Fibroblast of skin of left biceps (primary cell): ENCODE results near the gene CHRNB2.
"Not testable (repeated sequence)": the region's sequence is repeated elsewhere in the genome, so short reads cannot be mapped to it uniquely, and the experiment has no call there.

Source experiments
- DNase-seq, 2 experiments: peaks; one replicate each; pipeline ENCODE4 v3.0.0-alpha.2; 2013; ENCODE audit warnings: low read depth in 2 of 2

The CHRNB2 gene, protein sequence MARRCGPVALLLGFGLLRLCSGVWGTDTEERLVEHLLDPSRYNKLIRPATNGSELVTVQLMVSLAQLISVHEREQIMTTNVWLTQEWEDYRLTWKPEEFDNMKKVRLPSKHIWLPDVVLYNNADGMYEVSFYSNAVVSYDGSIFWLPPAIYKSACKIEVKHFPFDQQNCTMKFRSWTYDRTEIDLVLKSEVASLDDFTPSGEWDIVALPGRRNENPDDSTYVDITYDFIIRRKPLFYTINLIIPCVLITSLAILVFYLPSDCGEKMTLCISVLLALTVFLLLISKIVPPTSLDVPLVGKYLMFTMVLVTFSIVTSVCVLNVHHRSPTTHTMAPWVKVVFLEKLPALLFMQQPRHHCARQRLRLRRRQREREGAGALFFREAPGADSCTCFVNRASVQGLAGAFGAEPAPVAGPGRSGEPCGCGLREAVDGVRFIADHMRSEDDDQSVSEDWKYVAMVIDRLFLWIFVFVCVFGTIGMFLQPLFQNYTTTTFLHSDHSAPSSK

DNA sequence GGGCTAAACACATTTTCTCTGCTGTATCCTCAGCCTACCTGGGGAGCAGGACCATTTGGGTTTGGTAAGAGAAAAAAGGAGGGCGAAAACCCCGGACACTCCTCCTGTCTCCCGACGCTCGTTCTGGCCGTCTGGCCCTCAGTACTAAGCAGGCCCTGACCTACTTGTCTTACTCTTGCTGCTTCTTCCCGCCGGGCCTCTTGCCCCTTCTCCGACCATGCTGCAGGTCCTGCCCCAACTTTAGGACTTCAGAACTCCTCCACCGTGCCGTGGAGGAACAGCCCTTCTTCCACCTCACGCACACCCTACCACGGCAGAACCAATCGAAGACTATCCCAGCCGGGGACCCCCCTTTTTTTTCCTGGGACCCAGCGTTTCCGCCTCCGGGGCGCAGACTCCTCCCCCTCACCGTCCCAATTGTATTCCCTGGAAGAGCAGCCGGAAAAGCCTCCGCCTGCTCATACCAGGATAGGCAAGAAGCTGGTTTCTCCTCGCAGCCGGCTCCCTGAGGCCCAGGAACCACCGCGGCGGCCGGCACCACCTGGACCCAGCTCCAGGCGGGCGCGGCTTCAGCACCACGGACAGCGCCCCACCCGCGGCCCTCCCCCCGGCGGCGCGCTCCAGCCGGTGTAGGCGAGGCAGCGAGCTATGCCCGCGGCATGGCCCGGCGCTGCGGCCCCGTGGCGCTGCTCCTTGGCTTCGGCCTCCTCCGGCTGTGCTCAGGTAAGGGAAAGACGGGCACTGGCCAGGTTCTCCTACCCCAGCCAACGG, at the start of gene CHRNB2:
TSS of gene CHRNB2 (plus strand) at position 393 of the 771 bp plus-strand sequence. CDS start at position 660, 267 bp downstream.
- no peak for DNase-seq

DNA sequence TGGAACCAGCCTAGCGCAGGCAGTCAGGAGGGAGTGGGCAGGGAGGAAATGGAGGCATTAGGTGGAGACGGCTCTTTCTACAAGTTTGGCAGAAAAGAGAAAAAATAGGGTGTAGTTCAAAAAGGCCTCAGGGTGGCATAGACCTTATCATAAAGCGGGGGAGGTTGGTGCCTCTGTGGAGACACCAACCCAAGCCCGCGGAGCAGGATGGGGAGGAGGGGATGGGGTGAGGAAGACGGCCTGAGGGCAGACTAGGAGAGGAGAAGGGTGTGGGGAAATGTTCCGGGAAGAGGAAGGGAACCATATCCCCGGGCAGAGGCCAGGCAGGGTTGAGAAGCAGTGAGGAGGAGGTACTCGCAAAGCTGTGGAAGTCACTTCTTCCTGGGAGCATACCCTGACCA, 48.0 kb upstream of the CHRNB2 start:
- no peak for DNase-seq

DNA sequence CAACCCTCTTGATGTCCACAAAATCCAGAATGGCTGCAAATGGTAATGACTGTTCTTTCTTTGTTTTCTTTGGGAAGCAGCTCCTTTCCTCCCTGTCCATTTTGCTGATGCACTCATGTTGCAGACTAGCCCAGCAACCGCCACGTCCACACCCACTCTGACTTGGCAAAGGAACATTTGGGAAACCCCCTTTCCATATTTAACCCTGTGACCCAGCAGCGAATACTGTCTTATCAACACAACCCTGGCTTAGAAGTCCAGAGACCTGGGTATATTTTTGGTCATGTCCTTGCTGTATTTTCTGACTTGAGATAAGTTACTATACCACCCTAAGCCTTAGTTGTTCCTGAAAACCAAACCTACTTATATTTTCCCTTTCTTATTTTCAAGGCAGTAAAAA, 47.2 kb upstream of the CHRNB2 start:
- DNase-seq = no peak

DNA sequence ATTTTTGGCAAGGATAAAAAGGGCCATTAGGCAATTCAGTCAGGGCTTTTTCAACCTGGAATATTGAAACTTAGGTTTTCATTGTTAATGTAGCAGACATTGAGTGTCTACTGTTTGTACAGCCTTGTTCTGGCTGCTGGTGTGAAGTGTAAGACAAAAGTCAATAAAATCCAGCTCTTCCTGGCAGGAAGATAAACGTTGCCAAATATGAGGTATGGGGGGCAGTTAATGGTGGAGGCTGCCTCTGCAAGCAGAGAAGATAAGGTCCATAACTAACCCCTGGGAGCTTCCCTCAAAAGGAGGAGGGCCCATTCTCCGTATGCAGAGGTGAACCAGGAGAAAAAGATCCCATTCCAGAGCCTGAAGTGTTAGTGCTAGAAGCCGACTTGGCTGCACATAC, 45.9 kb upstream of the CHRNB2 start:
- no peak for DNase-seq

DNA sequence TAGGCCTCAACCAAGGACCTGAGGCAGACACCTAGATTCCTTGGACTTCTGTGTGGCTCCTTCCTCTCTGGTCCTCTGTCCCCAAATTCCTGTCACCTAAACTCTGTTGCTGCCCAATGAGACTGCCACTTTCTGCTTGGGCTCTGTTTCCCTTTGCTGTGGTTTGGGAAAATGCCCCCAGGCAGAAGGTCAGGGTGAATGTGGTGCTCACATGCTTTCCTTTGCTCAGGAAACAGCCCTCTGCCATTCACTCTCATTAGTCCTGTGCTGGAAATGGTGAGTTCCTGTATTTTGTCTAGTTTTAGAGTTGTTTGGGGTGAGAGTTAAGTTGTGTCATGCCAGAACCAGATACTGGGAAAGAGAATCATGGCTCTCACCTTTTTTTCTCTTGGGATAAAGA, 42.7 kb upstream of the CHRNB2 start:
- DNase-seq = no peak

DNA sequence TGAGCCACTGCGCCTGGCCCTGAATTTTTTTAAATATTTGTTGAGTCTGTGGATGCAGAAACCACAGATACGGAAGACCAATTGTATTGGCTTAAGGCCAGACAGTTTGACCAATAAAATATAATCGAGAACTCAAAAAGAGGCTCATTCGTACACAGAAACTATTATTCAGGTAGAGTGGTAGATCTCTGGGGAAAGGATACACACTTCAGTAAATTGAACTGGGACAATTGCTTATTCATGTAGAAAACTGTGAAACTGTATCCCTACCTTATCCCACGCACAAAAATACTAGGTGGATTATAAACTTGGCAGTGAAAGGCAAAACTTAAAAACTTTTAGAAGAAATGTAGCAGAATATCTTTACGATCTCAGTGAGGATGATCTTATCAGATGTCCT, 40.4 kb upstream of the CHRNB2 start:
- DNase-seq = no peak

DNA sequence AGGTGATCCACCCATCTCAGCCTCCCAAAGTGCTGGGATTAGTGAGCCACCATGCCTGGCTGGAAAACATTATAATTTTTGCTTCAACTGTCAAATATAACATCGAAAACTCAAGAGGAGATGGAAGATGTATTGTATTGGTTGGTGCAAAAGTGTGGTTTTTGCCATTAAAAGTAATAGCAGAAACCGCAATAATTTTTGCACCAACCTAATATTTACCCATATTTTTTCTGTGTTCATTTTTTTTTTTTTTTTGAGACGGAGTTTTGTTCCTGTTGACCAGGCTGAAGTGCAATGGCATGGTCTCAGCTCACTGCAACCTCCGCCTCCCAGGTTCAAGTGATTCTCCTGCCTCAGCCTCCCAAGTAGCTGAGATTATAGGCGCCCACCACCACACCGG, 38.3 kb upstream of the CHRNB2 start:
- DNase-seq = no peak

DNA sequence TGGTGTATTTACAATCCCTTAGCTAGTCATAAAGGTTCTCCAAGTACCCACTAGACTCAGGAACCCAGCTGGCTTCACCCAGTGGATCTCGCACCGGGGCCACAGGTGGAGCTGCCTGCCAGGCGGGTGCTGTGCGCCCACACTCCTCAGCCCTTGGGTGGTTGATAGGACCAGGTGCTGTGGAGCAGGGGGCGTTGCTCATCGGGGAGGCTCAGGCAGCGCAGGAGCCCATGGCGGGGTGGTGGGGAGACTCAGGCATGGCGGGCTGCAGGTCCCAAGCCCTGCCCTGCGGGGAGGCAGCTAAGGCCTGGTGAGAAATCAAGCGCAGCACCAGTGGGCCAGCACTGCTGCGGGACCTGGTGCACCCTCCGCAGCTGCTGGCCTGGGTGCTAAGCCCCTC, 35.6 kb upstream of the CHRNB2 start:
- DNase-seq = not testable (repeated sequence)

DNA sequence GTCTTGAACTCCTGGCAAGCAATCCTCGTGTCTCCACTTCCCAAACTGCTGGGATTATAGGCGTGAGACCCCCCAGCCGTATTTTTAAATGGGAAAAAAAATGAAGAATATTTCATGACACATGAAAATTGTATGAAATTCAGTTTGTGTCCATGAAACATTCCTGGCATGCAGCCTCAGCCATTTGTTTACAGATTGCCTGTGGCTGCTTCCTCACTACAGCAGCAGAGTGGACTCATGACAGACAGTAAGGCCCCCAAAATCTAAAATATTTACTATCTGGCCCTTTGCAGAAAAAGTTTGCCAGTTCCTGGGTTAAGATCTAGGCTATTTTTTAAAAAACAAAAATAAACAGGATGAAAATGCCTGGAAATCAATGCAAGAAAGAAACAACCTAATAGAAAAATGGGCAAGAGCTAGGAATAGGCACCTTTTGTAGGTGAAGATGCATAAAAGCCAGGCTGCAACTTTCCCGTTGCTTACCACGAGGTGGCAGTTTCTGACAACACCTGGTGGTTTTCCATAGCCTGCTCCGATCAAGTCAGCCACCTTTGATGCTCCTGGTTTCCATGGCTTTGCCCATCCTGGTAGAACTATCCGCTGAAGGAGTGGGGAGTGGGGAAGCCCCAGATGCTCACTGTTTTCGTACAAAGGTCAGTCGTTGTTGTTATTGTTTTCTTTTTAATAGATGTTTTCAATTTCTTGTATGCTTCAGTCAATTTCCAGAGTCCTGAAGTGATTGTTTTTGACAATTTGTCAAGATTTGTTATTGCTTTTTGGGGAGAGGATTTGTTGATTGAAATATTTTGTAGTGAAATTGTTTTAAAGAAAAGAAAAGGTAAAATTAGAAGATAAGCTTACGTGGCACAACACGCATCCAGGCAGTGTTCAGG, 33.4 kb upstream of the CHRNB2 start:
- DNase-seq = no peak

DNA sequence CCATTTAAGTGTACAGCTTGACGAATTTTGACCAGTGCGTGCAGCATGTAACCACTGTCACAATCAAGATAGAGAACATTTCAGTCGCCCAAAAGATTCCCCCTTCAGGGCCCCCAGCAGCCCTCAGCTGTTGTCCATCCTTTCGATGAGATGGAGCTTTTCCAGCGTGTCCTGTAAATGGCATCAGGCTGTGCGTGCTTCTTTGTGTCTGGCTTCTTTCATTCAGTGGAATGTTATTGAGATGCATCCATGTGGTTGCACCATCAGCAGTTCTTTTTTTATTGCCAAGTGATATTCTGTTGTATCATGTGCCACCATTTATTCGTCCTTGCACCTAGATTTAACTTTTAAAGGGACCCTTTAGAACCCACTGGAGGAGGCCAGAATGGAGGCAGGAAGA, 31.0 kb upstream of the CHRNB2 start:
- no peak for DNase-seq

DNA sequence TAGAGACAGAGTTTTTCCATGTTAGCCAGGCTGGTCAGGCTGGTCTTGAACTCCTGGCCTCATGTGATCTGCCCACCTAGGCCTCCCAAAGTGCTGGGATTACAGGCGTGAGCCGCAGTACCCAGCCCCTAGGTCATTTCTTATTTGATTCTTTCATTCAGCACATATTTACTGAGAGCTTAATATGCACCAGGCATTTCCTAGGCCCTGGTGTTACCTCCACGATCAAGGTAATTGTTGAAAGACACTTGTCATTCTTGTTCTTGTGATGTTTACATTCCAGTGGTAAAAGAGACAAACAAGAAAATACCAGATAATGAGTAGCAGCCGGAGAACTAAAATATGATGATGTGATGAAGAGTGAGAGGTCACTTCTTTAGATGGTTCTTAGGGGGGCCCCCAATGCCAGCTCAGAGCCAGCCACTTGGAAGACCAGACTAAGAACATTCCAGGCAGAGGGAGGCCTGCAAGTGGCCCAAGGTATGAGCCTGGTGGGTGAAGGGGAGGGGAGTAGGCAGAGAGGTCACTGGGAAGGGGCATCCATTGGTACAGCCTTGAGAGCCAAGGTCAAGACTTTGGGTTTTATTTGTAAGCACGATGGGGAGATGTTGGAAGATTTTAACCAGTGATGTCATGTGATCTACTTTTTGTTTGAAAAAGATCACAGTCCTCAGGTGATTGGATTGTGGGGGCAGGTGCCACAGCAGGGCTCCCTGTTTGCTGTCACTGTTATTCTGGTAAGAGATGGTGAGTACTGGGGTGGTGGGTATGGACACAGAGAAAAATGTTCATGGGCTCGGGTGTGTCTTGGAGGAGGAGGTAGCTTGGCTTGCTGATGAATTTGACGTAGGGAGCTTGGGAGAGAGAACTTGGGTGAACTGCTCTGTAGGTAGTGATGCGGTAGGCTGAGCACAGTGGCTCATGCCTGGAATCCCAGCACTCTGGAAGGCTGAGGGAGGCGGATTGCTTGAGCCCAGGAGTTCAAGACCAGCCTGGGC, 27.8 kb upstream of the CHRNB2 start:
- DNase-seq = no peak

DNA sequence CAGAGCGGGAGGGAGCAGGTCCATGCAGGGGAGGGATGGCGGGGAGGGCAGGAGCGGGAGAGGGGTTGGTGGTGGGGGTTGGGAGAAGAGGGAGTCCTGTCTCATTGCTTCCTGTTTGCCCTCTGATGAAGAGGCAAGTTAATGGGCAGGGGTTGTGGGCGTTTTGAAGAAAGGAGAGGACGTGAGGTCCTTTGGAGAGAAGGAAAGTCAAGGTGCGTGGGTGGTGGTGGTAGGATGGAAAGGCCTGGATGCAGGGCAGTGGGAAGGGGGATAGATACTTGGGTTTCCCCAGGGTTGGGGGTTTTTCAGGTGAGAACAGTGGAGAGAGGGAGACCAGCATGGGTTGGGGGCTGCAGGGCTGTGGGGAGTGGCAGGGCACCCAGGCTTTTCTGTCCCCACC, 26.3 kb upstream of the CHRNB2 start:
- no peak for DNase-seq

DNA sequence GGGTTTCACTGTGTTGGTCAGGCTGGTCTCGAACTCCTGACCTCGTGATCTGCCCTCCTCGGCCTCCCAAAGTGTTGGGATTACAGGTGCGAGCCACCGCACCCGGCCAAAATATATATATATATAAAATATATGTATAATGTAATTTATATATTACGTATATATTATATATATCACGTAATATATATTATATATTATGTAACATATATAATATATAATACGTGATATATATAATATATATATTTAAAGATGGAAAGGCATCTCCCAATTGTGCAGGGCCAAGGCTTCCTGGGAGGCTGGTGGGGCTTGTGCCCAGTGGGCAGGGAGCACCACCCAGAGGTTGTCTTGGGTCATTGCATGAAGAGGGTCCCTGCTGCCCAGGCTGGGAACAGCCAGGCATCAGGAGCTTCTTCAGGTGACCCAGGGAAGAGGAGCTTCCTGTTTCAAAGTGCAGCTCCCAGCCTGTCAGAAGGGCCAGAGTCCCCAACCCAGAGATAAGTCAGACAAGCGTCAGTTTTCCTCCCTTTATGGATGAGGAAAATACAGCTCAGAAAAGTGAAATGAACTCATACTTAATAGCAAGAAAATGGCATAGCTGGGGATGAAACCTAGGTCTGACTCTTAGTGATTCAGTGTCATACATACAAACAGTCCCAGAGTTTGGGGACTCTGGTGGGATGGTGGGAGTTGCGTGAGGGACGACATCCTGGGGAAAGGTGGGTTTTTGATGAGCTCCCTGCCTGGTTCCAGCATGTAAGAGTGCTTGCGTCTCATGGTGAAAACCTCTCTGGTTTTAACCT, 21.1 kb upstream of the CHRNB2 start:
- DNase-seq = no peak

DNA sequence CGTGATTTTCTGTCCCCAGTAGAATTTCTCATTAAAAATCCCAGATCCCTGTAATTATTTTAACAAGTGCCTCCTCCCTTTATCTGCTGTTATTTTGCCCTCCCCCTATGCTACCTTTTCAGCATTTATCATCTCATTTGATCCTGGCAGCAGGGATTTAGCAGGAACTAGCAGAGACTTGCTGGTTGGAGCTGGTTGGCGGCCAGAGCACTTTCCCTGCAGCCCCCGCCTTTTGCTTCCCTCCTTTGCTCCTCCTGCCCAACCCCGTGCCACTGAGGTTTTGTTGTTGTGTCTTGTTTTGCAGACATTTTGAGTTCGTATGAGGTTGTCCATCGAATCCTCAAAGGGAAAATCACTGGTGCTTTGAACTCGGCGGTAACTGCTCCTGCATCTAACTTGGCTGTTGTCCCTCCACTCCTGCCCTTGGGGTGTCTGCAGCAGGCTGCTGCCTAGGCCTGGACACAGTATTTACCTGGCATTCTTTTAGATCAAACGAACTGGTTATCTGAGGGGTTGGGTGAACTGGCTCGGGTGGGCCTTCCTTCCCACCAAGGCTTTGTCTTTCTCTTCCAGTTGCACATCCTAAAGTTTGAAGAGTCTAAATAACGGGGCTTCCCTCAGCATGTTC, 20.4 kb upstream of the CHRNB2 start:
- DNase-seq = no peak

DNA sequence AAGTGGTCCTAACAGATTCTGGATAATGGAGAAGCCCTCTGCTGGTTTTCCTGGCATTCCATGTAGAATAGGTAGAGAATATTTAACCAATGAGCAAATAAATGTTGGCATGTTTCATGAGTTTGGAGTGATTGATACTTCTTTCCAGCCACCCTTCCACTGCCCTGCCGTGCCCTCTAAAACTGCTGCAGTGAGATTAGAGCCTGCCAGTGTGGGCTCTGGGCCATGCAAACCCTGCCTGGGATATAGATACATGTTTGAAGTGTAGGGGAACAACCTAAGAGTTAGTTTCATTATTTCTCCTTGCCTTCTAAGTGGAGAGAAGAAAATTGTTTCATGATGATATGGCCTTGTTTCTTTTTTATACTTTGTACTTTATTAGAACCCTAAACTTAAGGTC, 19.6 kb upstream of the CHRNB2 start:
- DNase-seq = no peak

DNA sequence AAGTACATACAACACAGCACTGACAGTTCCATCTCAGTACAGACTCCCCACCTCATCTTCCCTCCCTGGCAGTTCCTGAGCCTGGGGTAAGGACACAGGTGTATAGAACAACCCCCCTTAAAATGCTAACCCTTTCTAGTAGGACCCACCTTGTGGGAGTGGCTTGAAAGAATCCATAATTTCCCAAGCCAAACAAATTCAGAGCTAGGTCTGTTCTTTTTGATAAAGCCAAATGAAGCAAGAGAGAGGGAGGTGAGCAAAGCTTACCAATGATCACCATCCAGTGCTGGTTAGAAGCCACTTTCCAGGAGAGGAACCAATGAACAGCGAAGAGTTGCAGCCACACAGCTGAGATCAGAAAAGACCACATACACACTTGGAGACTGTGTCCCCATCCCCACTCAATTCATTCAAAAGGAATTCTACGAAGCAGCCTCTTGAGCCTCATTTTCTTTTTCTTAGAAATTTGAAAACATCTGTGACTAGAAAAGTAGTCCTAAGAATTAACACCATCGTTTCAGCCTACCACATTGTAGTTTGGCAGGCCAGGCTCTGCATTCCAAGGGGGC, 18.3 kb upstream of the CHRNB2 start:
- DNase-seq = no peak

DNA sequence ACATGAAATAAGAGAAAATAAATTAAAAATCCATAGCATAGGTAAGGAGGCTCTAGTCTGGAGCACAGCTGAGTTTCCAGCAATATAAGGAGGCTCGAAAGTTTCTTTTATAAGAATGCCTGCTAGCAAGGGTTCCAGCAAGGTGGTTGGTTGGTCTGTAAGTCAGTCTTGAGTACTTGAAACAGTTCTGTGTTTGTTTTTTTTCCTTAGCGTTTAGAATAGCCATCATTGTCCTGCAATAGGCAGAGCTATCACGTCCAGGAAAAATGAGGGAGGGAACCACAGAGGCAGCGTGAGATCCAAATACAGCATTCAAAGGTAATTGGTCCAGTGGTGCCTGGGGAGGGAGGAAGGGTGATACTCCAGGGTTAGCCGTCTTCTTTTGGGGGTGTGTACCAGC, 17.5 kb upstream of the CHRNB2 start:
- DNase-seq = no peak

DNA sequence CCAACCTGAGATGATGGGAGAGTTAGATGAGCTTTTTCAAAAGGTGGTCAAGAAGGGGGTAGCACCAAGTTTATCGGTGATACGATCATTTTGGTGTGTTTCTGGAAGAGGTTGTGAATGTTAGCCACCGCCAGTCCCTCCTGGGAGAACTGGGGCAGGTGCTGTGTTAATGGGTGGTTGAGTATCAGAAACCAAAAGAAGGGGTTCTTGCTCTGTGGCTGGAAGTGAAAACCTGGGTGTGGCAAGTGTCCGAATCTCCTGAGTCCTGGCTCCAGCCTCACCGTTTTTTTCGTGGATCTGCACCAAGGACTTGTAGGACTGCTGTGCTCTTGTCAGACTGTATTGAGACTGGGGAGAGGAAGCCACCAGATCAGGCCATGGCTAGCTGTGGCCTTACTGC, 16.9 kb upstream of the CHRNB2 start:
- no peak for DNase-seq

DNA sequence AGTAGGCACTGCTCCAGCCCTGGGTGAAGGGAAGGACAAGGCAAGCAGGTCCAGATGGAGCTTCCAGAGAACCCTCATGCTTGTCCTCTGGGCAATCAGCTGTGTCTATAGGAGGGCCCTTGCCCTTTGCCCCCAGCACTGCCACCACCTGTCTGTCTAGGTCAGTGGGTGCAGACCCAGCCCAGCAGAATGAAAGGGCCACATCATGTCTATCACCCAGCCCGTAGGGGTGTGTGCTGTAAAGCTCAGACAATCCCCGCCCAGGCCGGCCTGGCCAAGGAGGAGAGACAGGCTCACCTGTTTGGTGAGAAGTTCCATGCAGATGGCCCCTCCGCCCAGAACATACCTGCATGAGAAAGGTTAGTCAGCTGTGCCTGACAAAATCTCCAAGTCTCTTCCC, 16.1 kb upstream of the CHRNB2 start:
- DNase-seq = no peak
